Measurements from ENCODE around the gene KCP. TPM values are rescaled to one million over a fixed set of nuclear protein-coding genes. Genes with fewer than 3 reads are reported as not detected.

KCP gene
- 1.3 to 1.5 TPM in 2 of 3 replicates, not detected in the other for total RNA-seq
- long read RNA-seq, partial matches to known transcripts: 1 of 1 reads
- long read RNA-seq, other reads (novel, unspliced or antisense): 0 of 1 reads

GRCh38 chr7:128910569-128910945, at the start of gene KCP:
Gene KCP, minus strand, starts transcription at chr7:128910709. Its CDS starts 33 bp downstream, at chr7:128910676.
- Mint-ChIP-seq H3K27ac (ENCODE audit: unreplicated experiment) (peak within 1 kb of the TSS; percentile 9), H3K27me3 (ENCODE audit: low read depth) (peaks cover 23% of the 10 kb centered on the region), H3K4me3 (ENCODE audit: unreplicated experiment) (peak within 1 kb of the TSS; percentile 75), H3K9me3 (ENCODE audit: low read depth) (no peaks in the 10 kb centered on the region), H3K4me1 (ENCODE audit: low read depth) (peaks cover 11% of the 10 kb centered on the region), H3K36me3 (ENCODE audit: low read depth) (no peaks in the 10 kb centered on the region)
- no peak for DNase-seq (ENCODE audit: low spot score)
- TF ChIP-seq CTCF (IDR thresholded peaks at IDR 0.05): no peak

- Mint-ChIP-seq H3K27me3 (ENCODE audit: low read depth) (no peaks in the 10 kb centered on the region), H3K9me3 (ENCODE audit: low read depth) (no peaks in the 10 kb centered on the region), H3K4me1 (ENCODE audit: low read depth) (peaks cover 15% of the 10 kb centered on the region), H3K36me3 (ENCODE audit: low read depth) (peaks cover 30% of the 10 kb centered on the region), H3K4me3 (ENCODE audit: unreplicated experiment) (no peak overlapping the region), H3K27ac (ENCODE audit: unreplicated experiment) (no peak overlapping the region)
- DNase-seq (ENCODE audit: low spot score): no peak
- TF ChIP-seq CTCF (IDR thresholded peaks at IDR 0.05): no peak
These were observed 48.8 kb upstream of the KCP start for GRCh38 chr7:128959296-128959695.

GRCh38 chr7:128955981-128956380, 45.5 kb upstream of the KCP start:
- H3K27ac Mint-ChIP-seq (ENCODE audit: unreplicated experiment): no peak overlapping the region
- H3K9me3 Mint-ChIP-seq (ENCODE audit: low read depth): no peaks in the 10 kb centered on the region
- TF ChIP-seq CTCF (IDR thresholded peaks at IDR 0.05): no peak
- no peak for DNase-seq (ENCODE audit: low spot score)
- H3K4me3 Mint-ChIP-seq (ENCODE audit: unreplicated experiment): no peak overlapping the region
- H3K4me1 Mint-ChIP-seq (ENCODE audit: low read depth): no peaks in the 10 kb centered on the region
- H3K36me3 Mint-ChIP-seq (ENCODE audit: low read depth): peaks cover 31% of the 10 kb centered on the region
- no peaks in the 10 kb centered on the region for H3K27me3 Mint-ChIP-seq (ENCODE audit: low read depth)

GRCh38 chr7:128954830-128955802, 44.6 kb upstream of the KCP start:
- Mint-ChIP-seq H3K4me1 (ENCODE audit: low read depth) (no peaks in the 10 kb centered on the region), H3K4me3 (ENCODE audit: unreplicated experiment) (no peak overlapping the region), H3K9me3 (ENCODE audit: low read depth) (no peaks in the 10 kb centered on the region), H3K36me3 (ENCODE audit: low read depth) (peaks cover 30% of the 10 kb centered on the region), H3K27me3 (ENCODE audit: low read depth) (no peaks in the 10 kb centered on the region), H3K27ac (ENCODE audit: unreplicated experiment) (no peak overlapping the region)
- no peak for TF ChIP-seq CTCF (IDR thresholded peaks at IDR 0.05)
- DNase-seq (ENCODE audit: low spot score): no peak

- Mint-ChIP-seq H3K4me1 (ENCODE audit: low read depth) (no peaks in the 10 kb centered on the region), H3K27me3 (ENCODE audit: low read depth) (no peaks in the 10 kb centered on the region), H3K36me3 (ENCODE audit: low read depth) (peaks cover 23% of the 10 kb centered on the region), H3K27ac (ENCODE audit: unreplicated experiment) (no peak overlapping the region), H3K4me3 (ENCODE audit: unreplicated experiment) (no peak overlapping the region), H3K9me3 (ENCODE audit: low read depth) (no peaks in the 10 kb centered on the region)
- no peak for DNase-seq (ENCODE audit: low spot score)
- no peak for TF ChIP-seq CTCF (IDR thresholded peaks at IDR 0.05)
These were observed 43.6 kb upstream of the KCP start for GRCh38 chr7:128954150-128954549.

All from chondrocyte (in vitro differentiated cells).